SKM-1 treated with dmso at 0.1 percent for 144 hours (cell line): ENCODE data around the gene EDIL3.
"Not testable (repeated sequence)": the region's sequence is repeated elsewhere in the genome, so short reads cannot be mapped to it uniquely, and the experiment has no call there.

Experiments used
- DNase-seq: peaks from one replicate; lab custom pipeline; 2025; ENCODE audit not compliant: unreplicated experiment; lab: John Stamatoyannopoulos, UW

The EDIL3 gene

GRCh38 chr5:84378961-84379360 lies 5.7 kb downstream of the EDIL3 start:
- DNase-seq, result no peak

- DNase-seq, result no peak
Observed at GRCh38 chr5:84378420-84378819, 6.3 kb downstream of the EDIL3 start.

GRCh38 chr5:84376346-84376745 lies 8.3 kb downstream of the EDIL3 start:
- DNase-seq, result no peak

GRCh38 chr5:84374568-84374967 lies 10.1 kb downstream of the EDIL3 start:
- DNase-seq, result no peak

- no peak for DNase-seq
Observed at GRCh38 chr5:84373506-84373905, 11.2 kb downstream of the EDIL3 start.

- no peak for DNase-seq
Observed at GRCh38 chr5:84372066-84372695, 12.5 kb downstream of the EDIL3 start.

GRCh38 chr5:84370176-84370575 lies 14.5 kb downstream of the EDIL3 start:
- no peak for DNase-seq

GRCh38 chr5:84364043-84364442 lies 20.6 kb downstream of the EDIL3 start:
- no peak for DNase-seq

- no peak for DNase-seq
Observed at GRCh38 chr5:84362061-84362720, 22.5 kb downstream of the EDIL3 start.

- no peak for DNase-seq
Observed at GRCh38 chr5:84361572-84361971, 23.1 kb downstream of the EDIL3 start.

GRCh38 chr5:84360056-84360455 lies 24.6 kb downstream of the EDIL3 start:
- DNase-seq, result no peak

- no peak for DNase-seq
Observed at GRCh38 chr5:84354101-84354500, 30.6 kb downstream of the EDIL3 start.

- no peak for DNase-seq
Observed at GRCh38 chr5:84344788-84345187, 39.9 kb downstream of the EDIL3 start.

- no peak for DNase-seq
Observed at GRCh38 chr5:84343171-84343570, 41.5 kb downstream of the EDIL3 start.

- DNase-seq, result no peak
Observed at GRCh38 chr5:84332106-84332505, 52.6 kb downstream of the EDIL3 start.

GRCh38 chr5:84327591-84327990 lies 57.1 kb downstream of the EDIL3 start:
- DNase-seq, result no peak

GRCh38 chr5:84322646-84323045 lies 62.0 kb downstream of the EDIL3 start:
- no peak for DNase-seq

GRCh38 chr5:84317826-84318225 lies 66.9 kb downstream of the EDIL3 start:
- not testable (repeated sequence) for DNase-seq

GRCh38 chr5:84312280-84312679 lies 72.4 kb downstream of the EDIL3 start:
- DNase-seq, result not testable (repeated sequence)

- DNase-seq, result not testable (repeated sequence)
Observed at GRCh38 chr5:84309850-84310249, 74.8 kb downstream of the EDIL3 start.

- DNase-seq, result no peak
Observed at GRCh38 chr5:84306601-84307000, 78.1 kb downstream of the EDIL3 start.

GRCh38 chr5:84304599-84304998 lies 80.1 kb downstream of the EDIL3 start:
- no peak for DNase-seq

GRCh38 chr5:84303315-84303714 lies 81.4 kb downstream of the EDIL3 start:
- no peak for DNase-seq
